GM12892 (cell line): Measurements from ENCODE around the gene DOK6.

ENCODE experiments used
- POLR2A ChIP-seq: IDR thresholded peaks from 2 replicates; pipeline ENCODE4 v1.6.1; 2011; ENCODE audit warnings: low read depth, low read length, control low read depth
- POLR2AphosphoS5 ChIP-seq: IDR thresholded peaks from 2 replicates; pipeline ENCODE4 v1.6.1; 2011; ENCODE audit warnings: low read depth, low read length, control low read depth

- TF ChIP-seq POLR2A (no peak), POLR2AphosphoS5 (no peak)
Measured at GRCh38 chr18:69838003-69838402, 437.3 kb downstream of the DOK6 start.
